GDM1 (cell line): Measurements from ENCODE around the gene TTC19.

Experiments used
- DNase-seq: peaks from one replicate; lab custom pipeline; 2025; lab: John Stamatoyannopoulos, UW

The TTC19 gene

GRCh38 chr17:15999141-15999973 lies at the start of gene TTC19, which contains the start of gene ZSWIM7:
Gene TTC19 (plus strand): TSS chr17:15999824. CDS start chr17:15999849, 25 bp downstream.
Gene ZSWIM7 (minus strand): TSS chr17:15999704. CDS start chr17:15999594, 110 bp downstream.
- peak; percentile 96 for DNase-seq

GRCh38 chr17:15951368-15952047 lies 48.1 kb upstream of the TTC19 start:
- no peak for DNase-seq

DNA sequence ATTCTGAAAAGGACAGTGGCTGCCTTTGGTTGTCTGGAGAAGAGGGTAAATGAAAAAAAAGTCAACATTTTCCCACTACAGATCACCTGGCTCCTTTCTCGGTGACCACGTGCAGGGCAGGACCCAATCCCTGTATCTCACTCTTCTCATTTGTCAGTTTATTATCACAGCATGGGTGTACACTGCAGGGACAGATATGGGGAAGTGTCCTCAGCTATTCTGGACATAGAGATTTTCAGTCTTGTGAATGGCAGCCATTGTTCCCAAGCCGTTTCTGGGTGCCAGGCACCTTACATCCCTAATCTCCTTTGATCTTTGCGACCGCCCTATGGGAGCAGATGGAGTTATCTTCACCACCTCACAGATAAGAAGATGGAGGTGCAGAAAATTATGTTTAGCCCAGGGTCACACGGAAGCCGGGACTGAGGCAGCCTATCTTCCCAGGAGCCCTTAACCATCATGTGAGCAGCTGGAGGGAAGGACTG lies 47.5 kb upstream of the TTC19 start:
- no peak for DNase-seq

DNA sequence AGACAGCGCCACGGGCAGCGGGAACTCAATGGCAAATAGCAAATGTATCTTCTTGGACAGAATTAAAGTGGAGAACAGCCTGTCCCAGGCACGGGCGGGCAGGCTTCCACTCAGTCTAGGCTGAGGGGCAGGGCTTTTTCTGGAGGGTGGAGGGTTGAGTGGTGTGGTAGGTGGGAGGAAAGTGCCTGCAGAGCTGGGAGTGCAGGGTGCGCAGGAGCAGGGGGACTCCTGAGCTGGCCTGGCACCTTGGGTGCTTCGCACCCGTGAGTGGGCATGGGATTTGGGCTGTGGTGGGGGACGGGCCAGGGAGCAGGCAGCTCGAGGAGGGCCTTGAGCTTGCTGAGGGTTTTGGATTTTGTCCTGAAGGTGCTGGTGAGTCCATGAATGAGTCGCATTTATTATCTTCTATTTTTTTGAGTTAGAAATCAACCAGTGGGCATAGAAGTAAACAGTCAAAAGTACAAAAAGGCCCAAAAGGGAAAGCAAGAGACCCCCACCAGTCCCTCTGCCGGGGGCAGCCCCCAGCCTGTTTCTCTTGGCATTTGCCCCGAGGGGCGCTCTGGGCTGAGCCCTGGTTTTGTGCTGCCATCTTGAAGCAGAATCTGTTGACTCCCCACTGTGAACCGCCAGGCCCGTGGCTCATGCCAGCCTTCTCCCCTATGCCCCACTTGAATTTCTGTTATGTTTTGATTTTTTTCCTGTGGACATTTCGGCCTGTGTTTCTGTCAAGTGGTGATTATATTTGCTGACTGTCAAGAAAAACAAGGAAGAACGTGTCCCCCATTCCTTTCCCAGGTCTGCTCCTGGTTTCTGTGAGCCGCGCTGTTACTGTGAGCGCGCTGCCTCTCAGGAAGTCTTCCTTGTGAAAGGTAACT lies 46.5 kb upstream of the TTC19 start:
- DNase-seq, result no peak

DNA sequence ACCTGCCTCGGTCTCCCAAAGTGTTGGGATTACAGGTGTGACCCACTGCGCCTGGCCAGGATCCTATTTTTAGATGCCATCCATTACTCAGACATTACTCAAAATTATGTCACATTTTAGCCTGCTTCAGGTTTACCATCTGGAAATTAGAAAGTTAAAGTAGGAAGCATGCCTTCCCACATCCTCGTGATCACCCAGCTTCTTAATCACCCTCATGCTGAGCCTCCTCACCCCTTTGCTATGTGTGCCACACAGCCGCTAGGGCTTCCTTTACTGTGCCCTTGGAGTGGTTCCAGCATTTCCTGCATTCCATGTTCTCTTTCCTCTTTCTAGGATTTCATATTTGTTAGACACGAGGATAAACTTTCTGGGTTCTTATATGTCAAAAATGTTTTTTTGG lies 45.4 kb upstream of the TTC19 start:
- no peak for DNase-seq

DNA sequence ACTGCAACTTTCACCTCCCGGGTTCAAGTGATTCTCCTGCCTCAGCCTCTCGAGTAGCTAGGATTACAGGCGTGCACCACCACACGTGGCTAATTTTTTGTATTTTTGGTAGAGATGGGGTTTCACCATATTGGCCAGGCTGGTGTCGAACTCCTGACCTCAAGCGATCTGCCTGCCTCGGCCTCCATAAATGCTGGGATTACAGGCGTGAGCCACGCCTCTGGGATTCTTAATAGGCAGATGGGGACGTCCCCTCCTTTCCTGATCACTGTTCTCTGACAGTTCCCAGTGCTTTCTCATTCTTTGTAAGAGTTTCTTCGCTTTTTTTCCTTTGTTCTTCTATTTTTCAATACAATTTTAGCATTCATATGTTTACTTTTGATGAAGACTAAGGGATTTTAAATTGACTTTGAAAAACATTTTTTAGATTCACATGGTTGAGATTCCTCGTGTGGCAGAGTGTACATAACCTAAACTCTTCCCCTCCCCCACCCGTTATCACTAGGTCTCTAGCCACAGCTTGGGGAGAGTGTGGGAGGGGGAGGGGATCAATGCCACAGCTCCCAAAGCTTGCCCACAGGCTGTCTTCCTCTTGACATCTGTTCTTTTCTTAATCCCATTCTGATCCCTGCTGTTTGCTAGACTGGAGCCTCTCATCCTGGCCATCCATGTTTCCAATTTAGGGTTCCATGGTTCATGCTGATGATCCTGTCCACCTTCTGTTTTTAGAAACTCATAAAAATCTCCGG lies 43.7 kb upstream of the TTC19 start:
- no peak for DNase-seq

- no peak for DNase-seq
Measured at GRCh38 chr17:15957206-15957605, 42.4 kb upstream of the TTC19 start.

GRCh38 chr17:15957608-15958307 lies 41.9 kb upstream of the TTC19 start:
- DNase-seq, result no peak

- DNase-seq, result no peak
Measured at GRCh38 chr17:15958484-15958854, 41.2 kb upstream of the TTC19 start.

DNA sequence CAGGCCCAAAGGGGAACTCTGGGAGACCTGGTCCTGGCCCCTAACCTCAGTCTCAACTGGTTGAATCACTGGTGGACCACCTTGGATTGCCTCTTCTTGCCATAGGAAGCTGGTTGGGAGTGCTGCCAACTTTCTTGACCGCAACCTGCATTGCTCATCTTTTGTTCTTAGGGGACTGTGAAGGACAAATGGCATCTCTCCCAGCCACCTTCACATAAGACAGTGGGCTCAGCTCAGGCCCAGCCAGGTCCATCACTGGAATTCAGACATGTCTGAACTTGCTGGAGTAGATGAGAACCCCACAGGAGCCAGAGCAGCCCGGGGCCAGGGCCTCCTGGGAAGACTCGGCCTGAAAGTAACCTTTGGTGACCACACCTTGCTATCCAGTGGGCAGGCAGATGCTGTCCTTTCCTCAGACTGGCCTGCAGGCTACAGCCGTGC lies 35.9 kb upstream of the TTC19 start:
- DNase-seq, result no peak

- DNase-seq, result no peak
Measured at GRCh38 chr17:15965528-15965927, 34.1 kb upstream of the TTC19 start.

- no peak for DNase-seq
Measured at GRCh38 chr17:15966183-15966878, 33.3 kb upstream of the TTC19 start.

- DNase-seq, result no peak
Measured at GRCh38 chr17:15966879-15967248, 32.8 kb upstream of the TTC19 start.

DNA sequence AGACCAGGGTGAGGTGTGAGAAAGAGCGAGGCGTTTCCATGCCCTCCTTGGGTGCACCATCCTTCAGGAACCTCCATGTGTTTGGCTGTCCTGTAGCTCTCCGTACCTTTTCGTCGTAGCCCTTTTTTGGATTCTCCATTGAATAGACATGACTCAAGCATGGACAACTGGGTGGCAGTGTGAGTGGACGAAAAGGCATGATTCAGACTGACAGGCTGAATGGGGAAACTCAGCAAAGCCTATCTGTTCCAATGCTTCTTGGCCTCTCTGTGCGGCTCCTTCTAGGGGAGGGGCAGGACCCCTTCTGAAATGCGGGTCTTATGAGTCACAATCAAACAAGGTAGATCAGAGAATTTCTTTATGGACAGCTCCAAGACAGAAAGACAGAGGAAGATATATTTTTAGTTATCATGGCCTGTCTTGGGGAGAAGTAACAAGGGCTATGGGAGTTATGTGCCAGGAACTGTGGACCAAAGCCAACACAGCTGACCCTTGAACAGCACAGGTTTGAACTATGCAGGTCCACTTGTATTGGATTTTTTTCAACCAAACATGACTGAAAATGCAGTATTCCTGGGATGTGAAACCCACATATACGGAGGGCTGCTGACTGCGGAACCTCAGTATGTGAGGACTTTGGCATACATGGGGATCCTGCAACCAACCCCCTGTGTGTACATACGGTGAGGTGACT lies 31.8 kb upstream of the TTC19 start:
- no peak for DNase-seq

GRCh38 chr17:15969463-15969862 lies 30.2 kb upstream of the TTC19 start:
- DNase-seq, result no peak

GRCh38 chr17:15970500-15970899 lies 29.1 kb upstream of the TTC19 start:
- no peak for DNase-seq

GRCh38 chr17:15971098-15971678 lies 28.4 kb upstream of the TTC19 start:
- no peak for DNase-seq

GRCh38 chr17:15971882-15972281 lies 27.7 kb upstream of the TTC19 start:
- DNase-seq, result no peak

- DNase-seq, result no peak
Measured at GRCh38 chr17:15972497-15972951, 27.1 kb upstream of the TTC19 start.
